ENCODE results near the gene EXD3.

The EXD3 gene

GRCh38 chr9:137465000-137465719, 42.2 kb upstream of the EXD3 start:
- DNase-seq (ENCODE audit: low read depth) = no peak
- no peak for TF ChIP-seq CTCF (conservative IDR thresholded peaks at IDR 0.05; ENCODE audit: low read depth, low read length)

GRCh38 chr9:137464291-137464999, 41.5 kb upstream of the EXD3 start:
- TF ChIP-seq CTCF (conservative IDR thresholded peaks at IDR 0.05; ENCODE audit: low read depth, low read length) = no peak
- H3K4me3 ChIP-seq (ENCODE audit: low read length) = no peak overlapping the region
- no peak for DNase-seq (ENCODE audit: low read depth)

More at GRCh38 chr9:137465000-137465719, 42.2 kb upstream of the EXD3 start:
- H3K4me3 ChIP-seq (ENCODE audit: low read length) = no peak overlapping the region

DNA sequence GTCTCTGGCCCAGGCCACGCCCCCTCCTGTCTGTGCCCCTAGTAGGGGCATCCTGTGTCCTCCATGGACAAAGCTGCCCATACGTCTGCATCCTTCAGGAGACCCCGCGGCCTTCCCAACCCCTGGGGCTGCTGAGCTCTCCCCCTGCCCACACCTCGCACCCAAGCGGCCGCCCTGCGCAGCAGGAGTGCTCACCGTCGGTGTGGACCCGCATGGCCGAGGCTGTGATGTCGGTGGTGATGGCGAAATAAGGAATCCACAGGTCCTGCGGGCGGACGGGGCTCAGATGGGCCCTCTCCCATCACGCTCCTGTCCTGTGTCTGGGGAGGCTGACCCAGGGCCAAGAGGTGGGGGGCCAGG, 40.9 kb upstream of the EXD3 start:
- TF ChIP-seq CTCF (conservative IDR thresholded peaks at IDR 0.05; ENCODE audit: low read depth, low read length) = no peak
- DNase-seq (ENCODE audit: low read depth) = no peak
- H3K4me3 ChIP-seq (ENCODE audit: low read length) = no peak overlapping the region

GRCh38 chr9:137462986-137463930, 40.3 kb upstream of the EXD3 start:
- no peak overlapping the region for H3K4me3 ChIP-seq (ENCODE audit: low read length)
- no peak for TF ChIP-seq CTCF (conservative IDR thresholded peaks at IDR 0.05; ENCODE audit: low read depth, low read length)
- no peak for DNase-seq (ENCODE audit: low read depth)

- no peak for TF ChIP-seq CTCF (conservative IDR thresholded peaks at IDR 0.05; ENCODE audit: low read depth, low read length)
- DNase-seq (ENCODE audit: low read depth) = no peak
- no peak overlapping the region for H3K4me3 ChIP-seq (ENCODE audit: low read length)
Observed at GRCh38 chr9:137462396-137462985, 39.5 kb upstream of the EXD3 start.

- TF ChIP-seq CTCF (conservative IDR thresholded peaks at IDR 0.05; ENCODE audit: low read depth, low read length) = no peak
- DNase-seq (ENCODE audit: low read depth) = no peak
- no peak overlapping the region for H3K4me3 ChIP-seq (ENCODE audit: low read length)
Observed at GRCh38 chr9:137461663-137462395, 38.9 kb upstream of the EXD3 start.
